Keratinocyte (primary cell): ENCODE data around the gene CUX1.

Experiments
- EZH2 ChIP-seq: IDR thresholded peaks from one replicate; pipeline ENCODE4 v1.6.1; 2012; ENCODE audit warnings: inconsistent platforms, mild to moderate bottlenecking, low read length, moderate library complexity
- TF ChIP-seq, protein P1 (sequence below), 3 experiments: IDR thresholded peaks in 1 of 3; conservative IDR thresholded peaks in 1 of 3; optimal IDR thresholded peaks in 1 of 3; 2 replicates in 2 of 3; 3 replicates in 1 of 3; pipeline versions ENCODE3 to v1.5.1; 2011; ENCODE audit warnings: low read length in 3 of 3, mild to moderate bottlenecking in 3 of 3, moderate library complexity in 2 of 3, control low read depth in 1 of 3, inconsistent platforms in 1 of 3; ENCODE audit not compliant: insufficient read depth in 2 of 3; ENCODE audit errors: extremely low read depth in 1 of 3

DNA sequence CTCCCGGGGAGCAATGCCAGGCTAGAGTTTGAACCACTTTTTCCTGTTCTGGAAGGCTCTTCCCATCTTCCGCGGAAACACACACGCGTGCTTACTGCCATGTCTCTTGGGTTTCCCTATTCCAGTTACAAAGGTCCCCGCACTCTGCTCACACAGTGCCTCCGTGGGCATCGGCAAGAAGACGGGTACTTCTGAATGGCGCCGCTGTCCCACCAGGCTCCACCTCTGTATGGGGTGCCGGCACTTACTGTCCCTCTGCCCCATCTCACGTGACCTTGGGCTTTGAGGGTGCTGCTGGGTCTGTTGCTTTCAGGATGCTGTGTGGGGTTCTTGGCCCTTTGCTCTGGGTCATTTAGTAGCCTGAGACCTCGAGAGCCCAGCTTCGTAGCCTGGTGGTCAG, 298.5 kb downstream of the CUX1 start:
- TF ChIP-seq, protein P1, sequence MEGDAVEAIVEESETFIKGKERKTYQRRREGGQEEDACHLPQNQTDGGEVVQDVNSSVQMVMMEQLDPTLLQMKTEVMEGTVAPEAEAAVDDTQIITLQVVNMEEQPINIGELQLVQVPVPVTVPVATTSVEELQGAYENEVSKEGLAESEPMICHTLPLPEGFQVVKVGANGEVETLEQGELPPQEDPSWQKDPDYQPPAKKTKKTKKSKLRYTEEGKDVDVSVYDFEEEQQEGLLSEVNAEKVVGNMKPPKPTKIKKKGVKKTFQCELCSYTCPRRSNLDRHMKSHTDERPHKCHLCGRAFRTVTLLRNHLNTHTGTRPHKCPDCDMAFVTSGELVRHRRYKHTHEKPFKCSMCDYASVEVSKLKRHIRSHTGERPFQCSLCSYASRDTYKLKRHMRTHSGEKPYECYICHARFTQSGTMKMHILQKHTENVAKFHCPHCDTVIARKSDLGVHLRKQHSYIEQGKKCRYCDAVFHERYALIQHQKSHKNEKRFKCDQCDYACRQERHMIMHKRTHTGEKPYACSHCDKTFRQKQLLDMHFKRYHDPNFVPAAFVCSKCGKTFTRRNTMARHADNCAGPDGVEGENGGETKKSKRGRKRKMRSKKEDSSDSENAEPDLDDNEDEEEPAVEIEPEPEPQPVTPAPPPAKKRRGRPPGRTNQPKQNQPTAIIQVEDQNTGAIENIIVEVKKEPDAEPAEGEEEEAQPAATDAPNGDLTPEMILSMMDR (optimal IDR thresholded peaks at IDR 0.05 in 1 of 3, IDR thresholded peaks at IDR 0.05 in 1 of 3, conservative IDR thresholded peaks at IDR 0.05 in 1 of 3; ENCODE audit: extremely low read depth in 1 of 3, insufficient read depth in 2 of 3, low read length in 3 of 3): no peak
- no peak for TF ChIP-seq EZH2
